Stomach smooth muscle (tissue), 2 donors: ENCODE data around the gene PAEP.

Experiments used
- H3K27ac ChIP-seq: one replicate; pipeline ENCODE4 v1.7.0; 2013; ENCODE audit warnings: mild to moderate bottlenecking, low read length, inconsistent platforms
- H3K27me3 ChIP-seq, 2 donors: one replicate each; pipeline ENCODE4 v1.7.0; 2013; ENCODE audit warnings: low read length in 2 of 2; ENCODE audit not compliant: insufficient read depth in 2 of 2, control insufficient read depth in 1 of 2
- H3K36me3 ChIP-seq, 2 donors: one replicate each; pipeline ENCODE4 v1.7.0; 2013; ENCODE audit warnings: low read length in 2 of 2; ENCODE audit not compliant: control insufficient read depth in 2 of 2, insufficient read depth in 2 of 2
- H3K4me1 ChIP-seq: one replicate; pipeline ENCODE4 v1.7.0; 2013; ENCODE audit warnings: low read length; ENCODE audit not compliant: control insufficient read depth, insufficient read depth
- H3K4me3 ChIP-seq, 2 donors: one replicate each; pipeline ENCODE4 v1.7.0; 2013; ENCODE audit warnings: low read length in 2 of 2
- H3K9ac ChIP-seq, 2 donors: one replicate each; pipeline ENCODE4 v1.7.0; 2013; ENCODE audit warnings: low read length in 2 of 2, mild to moderate bottlenecking in 1 of 2
- H3K9me3 ChIP-seq, 2 donors: one replicate each; pipeline ENCODE4 v1.7.0; 2013; ENCODE audit warnings: low read length in 2 of 2; ENCODE audit not compliant: control insufficient read depth in 2 of 2
- donor health status: healthy.
- donor health status: Pancreatic carcinoma.

Gene PAEP

GRCh38 chr9:135519179-135519971 is 42.2 kb upstream of the PAEP start:
- no peaks in the 10 kb centered on the region for H3K4me1 ChIP-seq
- no peak overlapping the region for H3K4me3 ChIP-seq
- no peak overlapping the region for H3K9ac ChIP-seq
- H3K27me3 ChIP-seq: peaks cover 0 to 7% of the 10 kb centered on the region in 2 donors
- H3K9me3 ChIP-seq: no peaks in the 10 kb centered on the region
- no peak overlapping the region for H3K27ac ChIP-seq
- no peaks in the 10 kb centered on the region for H3K36me3 ChIP-seq

DNA sequence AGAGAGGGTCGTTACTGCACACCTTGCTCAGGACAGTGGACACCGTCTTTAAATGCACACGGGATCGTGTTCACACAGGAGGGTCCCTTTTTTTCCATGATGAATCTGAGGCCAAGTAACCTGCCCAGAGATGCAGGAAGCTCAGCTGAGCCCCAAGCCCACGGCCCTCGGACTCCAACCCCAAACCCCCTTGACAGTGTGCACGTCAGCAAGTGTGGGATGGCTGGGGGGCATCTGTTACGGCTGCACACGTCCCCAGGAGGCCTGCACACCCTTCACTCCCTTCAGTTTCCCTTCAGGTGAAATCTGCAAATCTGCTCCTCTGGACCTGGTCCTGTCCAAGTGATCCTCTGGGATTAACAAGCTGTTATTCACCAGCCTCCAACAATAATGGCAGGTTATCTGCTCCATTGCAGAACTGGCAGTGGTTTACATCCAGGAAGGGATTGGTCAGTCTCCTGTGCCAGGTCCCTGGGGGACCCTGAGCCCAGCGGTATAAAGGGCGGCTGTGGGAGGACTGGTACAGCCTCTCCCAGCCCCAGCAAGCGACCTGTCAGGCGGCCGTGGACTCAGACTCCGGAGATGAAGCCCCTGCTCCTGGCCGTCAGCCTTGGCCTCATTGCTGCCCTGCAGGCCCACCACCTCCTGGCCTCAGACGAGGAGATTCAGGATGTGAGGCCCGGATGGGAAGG is 40.5 kb upstream of the PAEP start, which contains the start of gene LCN1:
LCN1 (plus strand) TSS at position 525 of the 692 bp plus-strand sequence; CDS start at position 583, 58 bp downstream.
- Histone ChIP-seq H3K9ac (no peak within 1 kb of the TSS), H3K4me3 (no peak within 1 kb of the TSS), H3K27me3 (peaks cover 0 to 7% of the 10 kb centered on the region in 2 donors), H3K4me1 (no peaks in the 10 kb centered on the region), H3K9me3 (no peaks in the 10 kb centered on the region), H3K27ac (no peak within 1 kb of the TSS), H3K36me3 (no peaks in the 10 kb centered on the region)

GRCh38 chr9:135521608-135522095 is 39.9 kb upstream of the PAEP start:
- Histone ChIP-seq H3K27ac (no peak overlapping the region), H3K4me3 (no peak overlapping the region), H3K9me3 (no peaks in the 10 kb centered on the region), H3K9ac (no peak overlapping the region), H3K27me3 (peaks cover 0 to 7% of the 10 kb centered on the region in 2 donors), H3K4me1 (no peaks in the 10 kb centered on the region), H3K36me3 (no peaks in the 10 kb centered on the region)

DNA sequence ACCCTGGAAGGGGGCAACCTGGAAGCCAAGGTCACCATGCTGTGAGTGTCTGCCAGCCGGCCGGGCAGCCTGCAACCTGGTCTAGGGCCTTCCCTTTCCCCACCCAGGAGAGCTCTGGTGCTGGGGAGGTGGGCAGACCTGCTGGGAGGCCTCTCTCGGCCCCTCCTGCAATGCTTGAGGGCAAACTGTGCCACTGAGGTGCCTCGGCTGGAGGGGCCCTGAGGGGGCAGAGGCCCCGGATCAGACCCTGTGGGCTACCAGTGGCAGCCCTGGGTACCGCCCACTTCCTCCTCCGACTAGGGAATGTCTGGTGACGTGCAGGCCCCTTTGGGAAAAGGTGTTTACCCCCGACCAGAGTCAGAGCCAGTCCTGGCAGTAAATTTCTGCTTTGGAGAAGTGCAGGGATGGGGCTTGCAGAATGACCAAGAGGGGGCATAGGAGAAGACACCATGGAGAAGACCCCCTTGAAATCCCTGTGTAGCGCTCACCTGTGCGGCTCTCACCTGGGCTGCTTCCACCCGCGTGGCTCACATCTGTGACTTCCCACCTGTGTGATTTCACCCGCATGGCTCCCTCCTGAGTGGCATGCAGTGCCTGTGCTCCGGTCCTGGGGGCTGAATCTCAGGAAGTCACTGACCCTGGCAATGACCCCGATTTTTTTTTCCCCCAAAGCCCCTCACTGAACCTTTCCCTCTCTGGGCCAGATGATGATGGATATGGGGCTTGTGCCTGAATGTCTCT is 39.2 kb upstream of the PAEP start:
- peaks cover 0 to 11% of the 10 kb centered on the region in 2 donors for H3K27me3 ChIP-seq
- H3K9ac ChIP-seq: no peak overlapping the region
- no peak overlapping the region for H3K4me3 ChIP-seq
- H3K4me1 ChIP-seq: no peaks in the 10 kb centered on the region
- H3K9me3 ChIP-seq: no peaks in the 10 kb centered on the region
- H3K36me3 ChIP-seq: no peaks in the 10 kb centered on the region
- H3K27ac ChIP-seq: no peak overlapping the region

- no peaks in the 10 kb centered on the region for H3K36me3 ChIP-seq
- no peaks in the 10 kb centered on the region for H3K4me1 ChIP-seq
- H3K27ac ChIP-seq: no peak overlapping the region
- no peak overlapping the region for H3K9ac ChIP-seq
- peaks cover 0 to 11% of the 10 kb centered on the region in 2 donors for H3K27me3 ChIP-seq
- no peaks in the 10 kb centered on the region for H3K9me3 ChIP-seq
- H3K4me3 ChIP-seq: no peak overlapping the region
These were observed 38.6 kb upstream of the PAEP start for GRCh38 chr9:135522931-135523330.

- Histone ChIP-seq H3K4me3 (no peak overlapping the region), H3K4me1 (no peaks in the 10 kb centered on the region), H3K9me3 (no peaks in the 10 kb centered on the region), H3K9ac (no peak overlapping the region), H3K36me3 (no peaks in the 10 kb centered on the region), H3K27ac (no peak overlapping the region), H3K27me3 (peaks cover 0 to 11% of the 10 kb centered on the region in 2 donors)
These were observed 37.9 kb upstream of the PAEP start for GRCh38 chr9:135523521-135524129.

DNA sequence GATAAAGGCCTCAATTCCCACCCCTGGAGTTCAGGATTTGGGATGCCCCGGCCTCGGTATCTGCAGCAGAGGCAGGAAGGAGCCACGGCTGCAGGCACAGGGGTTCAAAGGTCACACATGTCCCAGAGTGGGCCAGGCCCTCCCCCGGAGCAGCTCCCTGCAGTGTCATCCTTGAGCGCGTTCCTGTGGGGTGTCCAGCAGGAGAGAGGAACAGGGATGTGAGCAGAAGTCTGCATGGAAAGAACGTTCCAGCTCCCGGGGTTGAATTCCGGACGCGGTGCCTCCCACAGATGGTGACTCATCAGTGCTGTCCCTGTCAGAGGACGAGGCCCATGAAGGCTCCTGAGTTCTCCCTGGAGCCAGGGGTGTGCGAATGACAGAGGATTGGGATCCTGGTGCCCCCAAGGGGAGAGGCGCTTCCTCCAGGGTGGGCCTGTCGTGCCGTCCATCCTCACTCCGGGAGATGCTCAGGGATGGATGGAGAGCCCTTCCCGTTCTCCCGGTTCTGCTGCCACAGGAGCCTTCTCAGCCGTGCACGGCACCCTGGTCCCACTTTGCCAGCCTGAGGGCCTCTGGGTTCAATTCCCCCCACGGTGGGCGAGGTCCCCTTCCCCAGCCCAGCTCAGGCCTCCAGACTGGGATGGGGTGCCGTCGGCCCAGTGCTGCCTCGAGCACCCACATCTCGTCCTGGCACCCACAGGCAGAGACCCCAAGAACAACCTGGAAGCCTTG is 37.3 kb upstream of the PAEP start:
- no peaks in the 10 kb centered on the region for H3K9me3 ChIP-seq
- H3K9ac ChIP-seq: no peak overlapping the region
- H3K4me1 ChIP-seq: no peaks in the 10 kb centered on the region
- no peaks in the 10 kb centered on the region for H3K36me3 ChIP-seq
- no peak overlapping the region for H3K27ac ChIP-seq
- peaks cover 0 to 11% of the 10 kb centered on the region in 2 donors for H3K27me3 ChIP-seq
- no peak overlapping the region for H3K4me3 ChIP-seq

- H3K4me3 ChIP-seq: no peak overlapping the region
- H3K9ac ChIP-seq: no peak overlapping the region
- no peak overlapping the region for H3K27ac ChIP-seq
- H3K27me3 ChIP-seq: peaks cover 0 to 9% of the 10 kb centered on the region in 2 donors
- no peaks in the 10 kb centered on the region for H3K4me1 ChIP-seq
- H3K36me3 ChIP-seq: no peaks in the 10 kb centered on the region
- H3K9me3 ChIP-seq: no peaks in the 10 kb centered on the region
These were observed 36.1 kb upstream of the PAEP start for GRCh38 chr9:135525241-135526088.

DNA sequence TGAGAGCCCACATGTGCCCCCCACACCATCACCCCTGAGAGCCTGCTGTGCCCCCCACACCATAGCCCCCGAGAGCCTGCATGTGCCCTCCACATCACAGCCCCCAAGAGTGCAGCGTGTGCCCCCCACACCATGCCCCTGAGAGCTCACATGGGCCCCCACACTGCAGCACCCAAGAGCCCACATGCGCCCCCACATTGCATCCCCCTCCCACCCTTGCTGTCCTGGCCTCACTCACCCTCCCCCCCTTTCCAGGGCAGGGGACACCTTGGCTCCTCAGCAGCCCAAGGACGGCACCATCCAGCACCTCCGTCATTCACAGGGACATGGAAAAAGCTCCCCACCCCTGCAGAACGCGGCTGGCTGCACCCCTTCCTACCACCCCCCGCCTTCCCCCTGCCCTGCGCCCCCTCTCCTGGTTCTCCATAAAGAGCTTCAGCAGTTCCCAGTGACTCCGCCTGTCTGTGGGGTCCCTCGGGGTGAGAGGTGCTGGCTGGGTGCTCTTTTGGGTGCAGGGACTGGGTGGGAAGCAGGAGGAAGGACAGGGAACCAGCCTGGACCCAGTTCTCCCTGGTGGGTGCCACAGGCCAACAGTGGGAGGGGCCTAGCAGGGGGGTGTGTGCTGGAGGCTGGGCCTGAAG is 35.3 kb upstream of the PAEP start:
- H3K9me3 ChIP-seq: no peaks in the 10 kb centered on the region
- H3K27ac ChIP-seq: no peak overlapping the region
- H3K4me3 ChIP-seq: no peak overlapping the region
- H3K4me1 ChIP-seq: no peaks in the 10 kb centered on the region
- no peaks in the 10 kb centered on the region for H3K36me3 ChIP-seq
- H3K27me3 ChIP-seq: peaks cover 3 to 12% of the 10 kb centered on the region in 2 donors
- H3K9ac ChIP-seq: no peak overlapping the region
